Left colon (tissue), 2 donors: Measurements from ENCODE around the gene MEX3D. TPM values are rescaled to one million over a fixed set of nuclear protein-coding genes. Genes with fewer than 3 reads are reported as not detected.

Experiments used
- ATAC-seq: fragments of 200-7000 bp; cut with Tn5 transposase; one replicate; pipeline ENCODE4 v1.9.1; 2020; ENCODE audit warnings: mild to moderate bottlenecking, moderate library complexity
- DNase-seq, 2 donors: peaks; one replicate each; pipeline ENCODE4 v3.0.0-alpha.2; 2020
- intact Hi-C, 2 donors: fragments of 100-400 bp; cut with DNase I in 1 of 2; cut with micrococcal nuclease in 1 of 2; formaldehyde crosslinking; loops; one replicate each; pipeline versions ENCODE4 v1.11.2 to v1.14.0; 2022; cut with DNase I, micrococcal nuclease
- total RNA-seq, 2 donors: library from RNA; stranded (reverse); fragmentation: NEBNext Ultra II Directional; extraction: Animal tissue kit (Norgen Biotek cat#: 25700); gene quantifications; one replicate each; pipeline ENCODE4 v1.2.1, GENCODE V29; 2021
- donor health status: DM: no; HTN: no; CAD: no.
- donor health status: DM: yes; HTN: yes; CAD: no.

Gene MEX3D
- total RNA-seq, 2 donors from 2014 or later = 22.3 to 24.8 TPM

DNA sequence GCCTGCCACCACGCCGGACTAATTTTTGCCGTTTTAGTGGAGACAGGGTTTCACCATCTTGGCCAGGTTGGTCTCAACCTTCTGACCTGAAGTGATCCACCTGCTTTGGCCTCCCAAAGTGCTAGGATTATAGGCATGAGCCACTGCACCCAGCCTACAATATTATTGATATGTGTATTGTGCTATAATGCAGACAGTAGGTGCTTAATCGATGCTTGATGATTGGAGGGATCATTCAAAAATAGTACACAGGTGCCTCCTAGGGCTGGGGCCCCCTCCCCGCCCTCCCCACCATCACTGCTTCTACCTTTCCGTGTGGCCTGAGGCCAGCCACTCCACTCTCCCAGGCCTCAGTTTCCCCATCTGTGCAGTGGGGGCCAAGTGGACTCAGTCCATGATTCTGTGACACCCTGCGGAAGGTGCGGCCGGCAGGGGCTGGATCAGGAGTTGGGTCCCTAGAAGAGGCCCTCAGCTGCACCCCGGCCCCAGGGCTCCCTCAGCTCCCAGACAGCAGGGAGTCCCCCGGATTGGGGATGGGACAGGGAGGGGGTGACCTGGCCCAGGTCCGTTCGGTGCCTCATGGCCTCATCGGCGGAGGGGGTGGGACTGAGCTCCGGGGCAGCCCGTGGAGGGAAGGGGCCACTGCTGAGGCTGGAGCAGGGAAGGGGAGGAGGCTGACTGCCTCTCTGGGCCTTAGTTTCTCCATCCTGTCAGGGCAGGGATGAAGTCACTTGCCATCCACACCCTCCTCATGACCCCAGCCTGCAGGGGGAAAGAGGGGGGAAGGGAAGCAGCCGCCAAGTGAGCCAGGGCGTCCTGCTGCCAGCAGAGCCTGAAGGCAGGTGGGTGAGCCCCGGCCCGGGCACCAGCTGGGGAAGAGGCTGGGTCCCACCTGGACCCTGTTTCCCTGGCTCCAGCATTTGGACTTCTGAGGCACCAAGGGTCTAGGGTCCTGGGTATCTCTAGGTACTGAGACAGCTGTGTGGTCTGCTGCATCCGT lies 56.5 kb downstream of the MEX3D start:
- DNase-seq = no peak
- ATAC-seq = no peak

DNA sequence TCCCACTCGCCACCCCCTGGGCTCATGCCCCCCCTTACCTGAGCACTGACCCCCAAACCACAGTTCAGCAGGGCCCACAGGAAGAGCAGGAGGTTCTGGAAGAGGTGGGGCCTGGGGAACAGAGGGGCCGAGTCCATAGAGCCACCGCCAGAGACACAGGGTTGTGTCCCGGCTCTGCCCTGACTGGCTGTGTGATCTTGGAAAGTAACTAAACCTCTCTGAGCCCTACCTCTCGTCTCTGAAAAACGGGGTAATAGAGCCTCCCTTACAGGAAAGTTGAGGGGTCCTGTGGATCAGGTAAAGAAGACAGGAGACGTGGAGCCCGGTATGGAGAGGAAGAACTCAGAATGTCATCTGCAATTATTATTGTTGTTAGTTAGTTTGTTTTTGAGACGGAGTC lies 57.3 kb downstream of the MEX3D start:
- no peak for DNase-seq
- ATAC-seq = no peak
- intact Hi-C loops = no loop called here

More for the DNA sequence above, 56.5 kb downstream of the MEX3D start:
- intact Hi-C loops = no loop called here

DNA sequence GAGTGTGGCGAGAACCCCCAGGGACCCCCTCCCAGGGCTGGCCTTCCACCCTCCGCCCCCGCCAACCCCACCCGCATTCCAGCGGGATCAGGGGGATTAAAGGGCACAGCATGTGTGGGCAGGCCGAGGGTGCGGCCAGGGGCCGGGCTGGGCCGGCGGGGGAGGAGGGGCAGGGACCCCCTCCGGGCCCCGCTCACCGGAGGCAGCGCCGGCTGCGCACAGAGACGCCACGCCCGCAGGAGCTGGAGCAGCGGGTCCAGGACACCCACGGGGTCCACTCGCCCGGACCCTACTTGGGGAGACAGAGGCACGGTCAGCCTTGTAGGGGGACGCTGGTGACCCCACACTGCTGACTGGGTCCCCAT lies 57.7 kb downstream of the MEX3D start:
- ATAC-seq (no peak), DNase-seq (no peak)
- intact Hi-C loops = no loop called here

DNA sequence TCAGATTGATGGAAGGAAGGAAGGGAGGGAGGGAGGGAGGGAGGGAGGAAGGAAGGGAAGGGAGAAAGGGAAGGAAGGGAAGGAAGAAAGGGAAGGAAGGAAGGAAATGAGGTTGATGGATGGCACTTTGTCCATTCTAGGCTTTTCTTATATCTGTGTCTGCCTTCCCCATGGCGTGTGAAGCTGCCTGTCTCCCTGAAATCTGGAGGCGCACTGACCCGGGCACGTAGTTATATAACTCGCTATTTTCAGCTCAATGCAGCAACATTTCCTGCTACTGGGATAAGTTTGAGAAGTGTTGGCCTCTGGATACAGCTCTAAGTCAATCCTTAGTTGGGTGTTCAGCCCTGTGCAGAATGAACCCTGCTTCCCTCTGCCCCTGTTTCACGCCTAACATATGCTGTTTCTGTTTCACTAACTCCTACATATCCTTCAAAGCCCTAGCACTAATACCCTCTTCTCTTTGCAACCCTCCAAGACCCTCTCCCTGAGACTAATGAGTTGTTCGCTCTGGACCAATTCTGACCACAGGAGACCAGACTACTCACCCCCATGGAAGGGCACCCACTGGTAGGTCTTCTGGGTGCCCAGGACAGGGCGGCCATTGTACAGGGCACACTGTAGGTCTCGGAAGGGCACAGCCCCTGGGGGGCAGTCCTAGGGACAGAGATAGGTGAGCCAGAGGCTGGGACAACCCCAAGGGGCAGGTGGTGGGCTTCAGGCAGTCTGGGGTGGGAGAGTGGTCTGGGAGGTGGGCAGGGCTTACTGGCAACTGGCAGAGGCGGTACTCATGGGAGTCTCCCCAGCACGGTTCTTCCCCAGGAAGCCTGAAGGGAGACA lies 58.3 kb downstream of the MEX3D start:
- intact Hi-C loops = no loop called here
- DNase-seq (no peak), ATAC-seq (no peak)

DNA sequence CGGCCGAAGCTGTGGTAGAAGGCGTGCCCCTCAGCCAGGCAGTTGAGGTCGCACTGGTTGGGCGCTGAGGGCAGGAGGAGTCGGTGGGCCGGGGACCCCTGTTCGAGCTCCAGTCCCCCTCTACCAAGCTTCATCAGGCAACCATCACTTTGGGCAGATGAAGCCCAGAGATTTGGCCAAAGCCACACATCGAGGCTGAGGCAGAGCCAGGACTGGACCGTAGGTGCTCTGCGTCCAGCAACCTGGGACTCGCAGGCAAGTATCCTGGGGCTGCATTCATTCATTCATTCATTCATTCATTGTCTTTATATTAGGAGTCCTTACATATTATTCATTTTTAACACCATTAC lies 59.6 kb downstream of the MEX3D start:
- DNase-seq (no peak), ATAC-seq (no peak)
- intact Hi-C loops = no loop called here

DNA sequence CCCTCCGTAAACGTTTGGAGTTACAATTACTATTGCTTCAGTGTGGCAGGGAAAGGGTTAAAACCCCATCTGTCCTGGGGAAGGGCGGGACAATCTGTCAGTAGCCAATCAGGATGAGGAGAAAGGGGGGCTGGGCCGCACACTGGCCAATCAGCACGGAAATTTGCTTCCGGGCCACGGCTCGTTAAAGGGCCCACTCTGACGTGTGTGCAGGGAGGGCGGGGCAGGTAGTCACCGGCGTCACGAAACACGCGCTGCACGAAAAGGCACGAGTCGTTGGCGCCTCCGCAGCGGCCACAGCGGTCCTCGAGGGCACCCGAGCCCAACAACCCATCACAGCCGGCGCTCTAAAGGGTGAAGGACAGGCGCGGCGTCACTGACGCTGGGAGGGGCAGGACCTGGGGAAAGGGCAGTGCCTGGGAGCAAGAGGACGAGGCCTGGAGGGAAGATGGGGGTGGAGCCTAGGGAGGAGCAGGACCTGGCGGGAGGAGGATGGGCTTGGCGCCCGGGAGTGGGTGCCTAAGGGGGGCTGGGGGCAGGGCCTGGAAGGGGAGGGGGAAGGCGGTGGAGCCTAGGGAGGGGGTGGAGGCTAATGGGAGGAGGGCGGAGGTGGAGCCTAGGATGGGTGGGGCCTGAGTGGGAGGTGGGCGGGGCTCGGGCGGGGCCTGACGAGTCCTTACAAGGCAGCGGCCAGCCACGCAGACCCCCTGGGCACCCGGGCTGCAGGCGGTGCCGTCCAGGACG lies 60.2 kb downstream of the MEX3D start:
- ATAC-seq = peak; percentile 84
- DNase-seq = peak; percentile 91 to 93
- intact Hi-C loops = no loop called here

DNA sequence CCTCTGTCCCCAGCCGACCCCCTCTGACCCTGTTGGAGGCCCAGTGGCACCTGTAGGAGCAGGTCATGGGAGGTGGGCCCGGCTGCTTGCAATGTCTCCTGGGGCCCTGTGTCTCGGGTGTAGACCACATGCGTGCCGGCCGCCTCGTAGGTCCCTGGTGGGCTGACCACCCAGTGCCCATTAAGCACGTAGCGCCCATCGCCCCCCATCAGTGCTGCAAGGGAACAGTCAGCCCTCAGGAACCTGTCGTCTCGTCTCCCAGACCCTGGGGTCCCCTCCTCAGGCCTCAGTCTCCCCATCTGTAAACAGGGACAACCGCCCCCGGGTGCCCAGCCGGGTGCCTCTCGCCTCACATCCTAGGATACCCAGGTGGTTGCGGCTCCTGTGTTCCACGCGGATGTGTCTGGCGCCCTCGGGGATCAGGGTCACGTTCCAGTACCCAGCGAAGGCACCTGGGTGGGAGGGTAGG lies 60.9 kb downstream of the MEX3D start:
- intact Hi-C loops = no loop called here
- ATAC-seq (no peak), DNase-seq (peak in 1 of 2 donors; percentile 26)

DNA sequence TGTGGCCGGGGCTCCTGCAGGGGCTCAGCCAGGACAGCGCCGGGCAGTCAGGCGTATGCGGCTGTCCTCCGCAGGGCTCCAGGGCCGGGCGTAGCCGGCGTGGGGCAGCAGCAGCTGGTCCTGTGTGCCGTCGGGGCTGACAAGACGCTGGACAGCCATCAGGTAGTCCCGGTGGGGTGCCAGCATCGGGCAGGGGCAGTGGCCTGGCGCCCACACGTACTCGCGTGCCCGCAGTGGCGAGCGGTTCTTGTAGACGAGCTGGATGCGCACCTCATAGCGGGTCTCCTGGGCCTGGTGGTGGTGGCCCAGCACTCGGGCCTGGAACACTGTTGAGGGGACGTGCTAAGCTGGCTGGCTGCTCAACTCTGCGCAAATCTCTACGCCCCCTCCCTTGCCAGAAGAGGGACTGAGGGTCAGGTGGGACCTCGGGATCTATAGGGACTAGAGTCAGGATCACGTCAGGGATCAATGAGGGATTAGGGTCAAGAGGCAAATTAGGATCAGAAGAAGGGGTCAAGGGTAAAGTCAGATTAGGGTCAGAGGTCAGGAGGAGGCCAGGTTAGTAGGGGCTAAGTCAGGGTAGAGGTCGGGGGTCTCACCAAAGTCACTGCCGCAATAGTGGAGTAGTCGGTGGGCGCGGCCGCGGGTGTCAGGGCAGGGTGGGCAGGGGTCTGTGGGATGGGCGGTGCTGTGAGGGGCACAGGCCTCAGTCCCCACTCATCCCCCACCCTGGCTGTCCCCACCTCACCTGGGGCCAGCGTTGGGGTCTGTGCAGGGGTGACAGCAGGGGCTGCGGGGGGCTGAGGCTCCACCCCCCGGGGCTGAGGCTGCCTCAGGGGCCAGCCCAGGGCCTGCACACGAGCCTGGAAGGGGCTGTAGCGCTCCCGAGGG lies 61.9 kb downstream of the MEX3D start:
- intact Hi-C loops = no loop called here
- DNase-seq = no peak
- ATAC-seq = no peak

DNA sequence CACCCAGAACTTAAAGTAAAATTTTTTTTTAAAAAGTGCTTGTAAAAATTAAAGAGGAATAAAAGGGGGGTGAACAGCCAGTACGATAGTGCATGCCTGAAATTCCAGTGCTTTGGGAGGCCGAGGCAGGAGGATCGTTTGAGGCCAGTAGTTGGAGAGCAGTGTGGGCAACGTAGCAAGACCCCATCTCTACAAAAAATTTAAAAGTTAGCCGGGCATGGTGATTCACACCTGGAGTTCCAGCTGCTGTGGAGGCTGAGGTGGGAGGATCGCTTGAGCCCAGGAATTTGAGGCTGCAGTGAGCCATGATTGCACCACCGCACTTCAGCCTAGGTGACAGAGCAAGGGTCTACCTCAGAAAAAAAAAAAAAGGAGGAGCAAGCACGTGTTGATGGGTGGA lies 63.1 kb downstream of the MEX3D start:
- DNase-seq = no peak
- ATAC-seq = no peak
- intact Hi-C loops = no loop called here

Other genes starting within 250 kb of the MEX3D start
- 100 to 1,000 TPM; 141 to 178 TPM for gene NDUFS7, start 184.4 kb downstream of the MEX3D start, total RNA-seq
- 1 to 10 TPM; 2.3 to 2.5 TPM for gene GAMT, start 166.8 kb downstream of the MEX3D start, total RNA-seq
- gene DAZAP1, start 160.7 kb downstream of the MEX3D start, total RNA-seq = 100 to 1,000 TPM in 1 of 2 donors, 10 to 100 TPM in 1; 82.1 to 106 TPM
- gene RPS15, start 129.9 kb downstream of the MEX3D start, total RNA-seq = 100 to 1,000 TPM; 908 to 922 TPM
- under 1 TPM; 0.18 to 0.56 TPM for gene APC2, start 118.2 kb downstream of the MEX3D start, total RNA-seq
- gene C19orf25, start 89.1 kb downstream of the MEX3D start, total RNA-seq = 10 to 100 TPM; 34.2 to 35.7 TPM
- 1 to 10 TPM; 3.2 to 4.6 TPM for gene PCSK4, start 78.0 kb downstream of the MEX3D start, total RNA-seq
- gene REEP6, start 77.1 kb downstream of the MEX3D start, total RNA-seq = 1 to 10 TPM; 3.5 to 4.1 TPM
- 1 to 10 TPM; 2.0 to 5.4 TPM for gene ADAMTSL5, start 55.3 kb downstream of the MEX3D start, total RNA-seq
- gene PLK5, start 44.2 kb downstream of the MEX3D start, total RNA-seq = not detected
- 10 to 100 TPM; 47.7 to 57.5 TPM for gene MBD3, start 24.5 kb upstream of the MEX3D start, total RNA-seq
- 100 to 1,000 TPM; 337 to 359 TPM for gene UQCR11, start 37.1 kb upstream of the MEX3D start, total RNA-seq
- 10 to 100 TPM; 64.1 to 64.7 TPM for gene TCF3, start 84.3 kb upstream of the MEX3D start, total RNA-seq
- gene ONECUT3, start 185.2 kb upstream of the MEX3D start, total RNA-seq = not detected
- under 1 TPM; 0.52 to 0.84 TPM for gene ATP8B3, start 244.0 kb upstream of the MEX3D start, total RNA-seq